Mesodermal cell (in vitro differentiated cells): ENCODE measurements around the gene CCN5.

Experiments used
- H3K27ac ChIP-seq: 2 replicates; pipeline ENCODE4 v1.7.0; 2013; ENCODE audit warnings: mild to moderate bottlenecking, low read depth, low read length, moderate library complexity; ENCODE audit not compliant: severe bottlenecking
- H3K36me3 ChIP-seq: 2 replicates; pipeline ENCODE4 v1.7.1; 2013; ENCODE audit warnings: mild to moderate bottlenecking, low read length, moderate library complexity; ENCODE audit not compliant: control insufficient read depth, insufficient read depth
- H3K4me1 ChIP-seq: one replicate; pipeline ENCODE4 v1.7.1; 2013; ENCODE audit warnings: mild to moderate bottlenecking, low read length; ENCODE audit not compliant: insufficient read depth, control insufficient read depth, poor library complexity, severe bottlenecking
- H3K4me3 ChIP-seq: 2 replicates; pipeline ENCODE4 v1.7.0; 2013; ENCODE audit warnings: low read length, control low read depth, mild to moderate bottlenecking; ENCODE audit not compliant: insufficient read depth, poor library complexity, severe bottlenecking; ENCODE audit errors: extremely low read depth
- H3K9me3 ChIP-seq: 2 replicates; pipeline ENCODE4 v1.7.1; 2013; ENCODE audit warnings: mild to moderate bottlenecking, low read length, moderate library complexity; ENCODE audit not compliant: control insufficient read depth
- WGBS, 2 experiments: methylation state at CpG; one replicate each; pipeline ENCODE4 v1.1.5; 2013; ENCODE audit warnings: missing lambda C conversion rate in 2 of 2; ENCODE audit not compliant: insufficient coverage in 2 of 2; 5-methylcytosine and 5-hydroxymethylcytosine counted together

The CCN5 gene

GRCh38 chr20:44704551-44704971 is 10.6 kb upstream of the CCN5 start:
- Histone ChIP-seq H3K27ac (no peak overlapping the region), H3K4me1 (peaks cover 9% of the 10 kb centered on the region), H3K4me3 (no peak overlapping the region), H3K36me3 (no peaks in the 10 kb centered on the region), H3K9me3 (no peaks in the 10 kb centered on the region)
- WGBS, 2 experiments = 76 to 94% methylated on average over 4 of the region's 4 CpGs

- Histone ChIP-seq H3K36me3 (no peaks in the 10 kb centered on the region), H3K9me3 (no peaks in the 10 kb centered on the region), H3K4me3 (no peak overlapping the region), H3K4me1 (peaks cover 9% of the 10 kb centered on the region), H3K27ac (no peak overlapping the region)
- 89 to 94% methylated on average over 3 of the region's 4 CpGs for WGBS, 2 experiments
Measured at GRCh38 chr20:44705364-44706094, 9.6 kb upstream of the CCN5 start.

GRCh38 chr20:44706301-44707017 is 8.7 kb upstream of the CCN5 start:
- Histone ChIP-seq H3K9me3 (no peaks in the 10 kb centered on the region), H3K4me1 (peaks cover 6% of the 10 kb centered on the region), H3K36me3 (no peaks in the 10 kb centered on the region), H3K27ac (no peak overlapping the region), H3K4me3 (no peak overlapping the region)
- whole genome bisulfite sequencing, 2 experiments = 76% methylated on average over 9 of the region's 10 CpGs

- Histone ChIP-seq H3K27ac (no peak overlapping the region), H3K9me3 (no peaks in the 10 kb centered on the region), H3K4me1 (peaks cover 6% of the 10 kb centered on the region), H3K36me3 (no peaks in the 10 kb centered on the region), H3K4me3 (no peak overlapping the region)
- 90 to 94% methylated on average over 1 of the region's 5 CpGs for WGBS, 2 experiments
Measured at GRCh38 chr20:44707018-44707579, 8.1 kb upstream of the CCN5 start.

- 92 to 95% methylated on average over 6 to 7 of the region's 11 CpGs for WGBS, 2 experiments
- H3K27ac ChIP-seq = no peak overlapping the region
- no peaks in the 10 kb centered on the region for H3K9me3 ChIP-seq
- H3K4me1 ChIP-seq = peaks cover 6% of the 10 kb centered on the region
- H3K4me3 ChIP-seq = no peak overlapping the region
- no peaks in the 10 kb centered on the region for H3K36me3 ChIP-seq
Measured at GRCh38 chr20:44709380-44709779, 5.8 kb upstream of the CCN5 start.

GRCh38 chr20:44709797-44710196 is 5.4 kb upstream of the CCN5 start:
- no peaks in the 10 kb centered on the region for H3K9me3 ChIP-seq
- no peak overlapping the region for H3K4me3 ChIP-seq
- H3K36me3 ChIP-seq = no peaks in the 10 kb centered on the region
- H3K27ac ChIP-seq = no peak overlapping the region
- WGBS, 2 experiments = 92 to 95% methylated on average over 7 to 9 of the region's 9 CpGs
- H3K4me1 ChIP-seq = peaks cover 6% of the 10 kb centered on the region

GRCh38 chr20:44711237-44711636 is 3.9 kb upstream of the CCN5 start:
- WGBS, 2 experiments = 93 to 94% methylated on average over 7 of the region's 8 CpGs
- Histone ChIP-seq H3K9me3 (no peaks in the 10 kb centered on the region), H3K4me1 (peaks cover 6% of the 10 kb centered on the region), H3K4me3 (no peak overlapping the region), H3K36me3 (no peaks in the 10 kb centered on the region), H3K27ac (no peak overlapping the region)

GRCh38 chr20:44714102-44714700 is 968 bp upstream of the CCN5 start:
- WGBS, 2 experiments = 93 to 96% methylated on average over 13 of the region's 13 CpGs

GRCh38 chr20:44715499-44716308 is 535 bp downstream of the CCN5 start:
- 98 to 100% methylated on average over 4 of the region's 5 CpGs for whole genome bisulfite sequencing, 2 experiments
- Histone ChIP-seq H3K36me3 (no peaks in the 10 kb centered on the region), H3K4me3 (no peak overlapping the region)

More at GRCh38 chr20:44714102-44714700, 968 bp upstream of the CCN5 start:
- Histone ChIP-seq H3K4me1 (no peaks in the 10 kb centered on the region), H3K4me3 (no peak overlapping the region), H3K36me3 (no peaks in the 10 kb centered on the region), H3K27ac (no peak overlapping the region), H3K9me3 (no peaks in the 10 kb centered on the region)

More at GRCh38 chr20:44715499-44716308, 535 bp downstream of the CCN5 start:
- no peaks in the 10 kb centered on the region for H3K9me3 ChIP-seq
- H3K4me1 ChIP-seq = no peaks in the 10 kb centered on the region
- no peak overlapping the region for H3K27ac ChIP-seq
